Progenitor cell of endocrine pancreas (in vitro differentiated cells): ENCODE measurements around the gene PLCB2. TPM values are rescaled to one million over a fixed set of nuclear protein-coding genes. Genes with fewer than 3 reads are reported as not detected.

ENCODE experiments used
- DNase-seq: peaks from one replicate; pipeline ENCODE4 v3.0.0; 2021; ENCODE audit warnings: low spot score; ENCODE audit not compliant: unreplicated experiment
- H3K27ac Mint-ChIP-seq: 2 replicates; pipeline ENCODE4 v1.8.0; 2021; ENCODE audit warnings: mild to moderate bottlenecking, moderate library complexity, mixed read lengths
- H3K27me3 Mint-ChIP-seq: 2 replicates; pipeline ENCODE4 v1.8.0; 2021; ENCODE audit warnings: mixed read lengths
- H3K36me3 Mint-ChIP-seq: 2 replicates; pipeline ENCODE4 v1.8.0; 2022; ENCODE audit warnings: mixed read lengths; ENCODE audit not compliant: insufficient read depth
- H3K4me1 Mint-ChIP-seq: 2 replicates; pipeline ENCODE4 v1.8.0; 2021; ENCODE audit warnings: low read depth, mixed read lengths
- H3K4me3 Mint-ChIP-seq: 2 replicates; pipeline ENCODE4 v1.8.0; 2021; ENCODE audit warnings: low read depth, mild to moderate bottlenecking, moderate library complexity, mixed read lengths
- H3K9me3 Mint-ChIP-seq: 2 replicates; pipeline ENCODE4 v1.8.0; 2021; ENCODE audit warnings: low read depth, mixed read lengths
- total RNA-seq: library from RNA; stranded (reverse); gene quantifications from 2 replicates; pipeline ENCODE4 v1.2.1, GENCODE V29; 2021
- TF ChIP-seq, protein P1 (sequence below): fragments of 200-600 bp; sonication (generic); IDR thresholded peaks from one replicate; pipeline ENCODE4 v1.5.0; 2021; ENCODE audit warnings: antibody characterized with exemption, mild to moderate bottlenecking; ENCODE audit not compliant: unreplicated experiment

The PLCB2 gene
- total RNA-seq, 1 donor from 2014 or later, result 2.5 TPM

DNA sequence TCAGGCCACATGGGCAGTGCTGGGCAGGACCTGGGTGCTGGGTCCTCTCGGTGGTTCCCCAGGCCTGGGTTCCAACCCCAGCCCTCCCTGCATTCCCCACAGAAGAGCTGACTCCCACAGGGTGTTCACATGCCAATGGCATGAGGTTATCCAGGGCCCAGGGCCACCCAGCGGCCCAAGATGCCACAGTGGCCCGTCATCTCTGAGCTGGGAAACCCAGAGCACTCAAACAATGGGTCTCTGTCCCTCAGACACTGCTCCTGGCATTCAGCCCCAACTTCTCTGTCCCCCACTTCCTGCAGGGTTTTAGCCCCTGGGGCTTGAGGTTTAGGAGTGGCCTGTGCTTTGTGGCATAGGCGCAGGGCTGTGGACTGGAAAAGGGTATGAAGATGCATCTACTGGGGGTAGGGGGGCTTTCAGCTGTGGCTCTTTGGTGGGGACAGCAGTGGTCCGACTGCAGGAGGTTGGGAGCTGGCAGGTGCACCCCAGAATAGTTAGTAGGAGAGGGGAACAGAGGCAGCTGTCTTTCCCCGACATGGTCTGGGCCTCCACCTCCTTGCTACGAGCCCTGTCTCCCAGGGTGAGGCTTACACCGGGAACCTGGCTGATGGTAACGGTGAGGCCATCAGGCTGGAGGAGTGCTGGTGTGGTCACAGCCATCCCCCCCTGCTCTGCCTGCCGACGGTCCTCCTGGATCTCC, 31.3 kb upstream of the PLCB2 start:
- no peak overlapping the region for H3K4me3 Mint-ChIP-seq
- no peak overlapping the region for H3K27ac Mint-ChIP-seq
- H3K36me3 Mint-ChIP-seq, result no peaks in the 10 kb centered on the region
- no peak for DNase-seq
- no peaks in the 10 kb centered on the region for H3K9me3 Mint-ChIP-seq
- TF ChIP-seq, protein P1, sequence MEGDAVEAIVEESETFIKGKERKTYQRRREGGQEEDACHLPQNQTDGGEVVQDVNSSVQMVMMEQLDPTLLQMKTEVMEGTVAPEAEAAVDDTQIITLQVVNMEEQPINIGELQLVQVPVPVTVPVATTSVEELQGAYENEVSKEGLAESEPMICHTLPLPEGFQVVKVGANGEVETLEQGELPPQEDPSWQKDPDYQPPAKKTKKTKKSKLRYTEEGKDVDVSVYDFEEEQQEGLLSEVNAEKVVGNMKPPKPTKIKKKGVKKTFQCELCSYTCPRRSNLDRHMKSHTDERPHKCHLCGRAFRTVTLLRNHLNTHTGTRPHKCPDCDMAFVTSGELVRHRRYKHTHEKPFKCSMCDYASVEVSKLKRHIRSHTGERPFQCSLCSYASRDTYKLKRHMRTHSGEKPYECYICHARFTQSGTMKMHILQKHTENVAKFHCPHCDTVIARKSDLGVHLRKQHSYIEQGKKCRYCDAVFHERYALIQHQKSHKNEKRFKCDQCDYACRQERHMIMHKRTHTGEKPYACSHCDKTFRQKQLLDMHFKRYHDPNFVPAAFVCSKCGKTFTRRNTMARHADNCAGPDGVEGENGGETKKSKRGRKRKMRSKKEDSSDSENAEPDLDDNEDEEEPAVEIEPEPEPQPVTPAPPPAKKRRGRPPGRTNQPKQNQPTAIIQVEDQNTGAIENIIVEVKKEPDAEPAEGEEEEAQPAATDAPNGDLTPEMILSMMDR, result no peak
- peaks cover 4% of the 10 kb centered on the region for H3K4me1 Mint-ChIP-seq
- H3K27me3 Mint-ChIP-seq, result peaks cover 22% of the 10 kb centered on the region

DNA sequence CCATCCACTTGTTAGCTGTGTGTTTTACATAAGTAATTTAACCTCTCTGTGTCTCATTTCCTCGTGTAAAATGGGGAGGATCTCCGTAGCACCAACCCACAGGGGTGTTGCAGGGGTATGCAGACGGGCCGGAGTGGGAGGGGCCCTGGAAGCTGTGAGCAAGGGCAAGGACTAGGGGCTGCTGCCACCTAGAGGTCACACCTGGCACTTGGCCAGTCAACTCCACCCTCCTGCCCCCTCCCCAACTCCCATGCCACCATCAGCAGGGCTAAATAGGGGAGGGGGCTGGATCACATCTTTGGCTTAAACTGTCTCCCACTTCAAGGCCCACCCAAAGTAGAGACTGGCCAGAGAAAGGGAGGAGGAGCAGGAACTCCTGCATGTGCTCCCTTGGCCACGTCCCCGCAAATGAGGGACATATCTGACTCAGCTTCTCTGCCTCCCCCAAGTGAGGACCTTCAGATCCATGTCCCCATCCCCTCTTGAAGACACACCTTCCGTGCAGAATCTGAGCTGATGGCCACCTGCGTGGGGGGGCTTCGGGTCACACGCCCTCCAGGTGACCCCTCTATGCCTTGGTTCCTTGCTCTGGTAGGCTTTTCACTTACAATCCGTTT, 30.4 kb upstream of the PLCB2 start:
- H3K4me3 Mint-ChIP-seq, result no peak overlapping the region
- peaks cover 26% of the 10 kb centered on the region for H3K27me3 Mint-ChIP-seq
- H3K27ac Mint-ChIP-seq, result no peak overlapping the region
- TF ChIP-seq, protein P1, result peak; percentile 96
- DNase-seq, result peak; percentile 69
- H3K36me3 Mint-ChIP-seq, result no peaks in the 10 kb centered on the region
- no peaks in the 10 kb centered on the region for H3K9me3 Mint-ChIP-seq
- peaks cover 5% of the 10 kb centered on the region for H3K4me1 Mint-ChIP-seq

DNA sequence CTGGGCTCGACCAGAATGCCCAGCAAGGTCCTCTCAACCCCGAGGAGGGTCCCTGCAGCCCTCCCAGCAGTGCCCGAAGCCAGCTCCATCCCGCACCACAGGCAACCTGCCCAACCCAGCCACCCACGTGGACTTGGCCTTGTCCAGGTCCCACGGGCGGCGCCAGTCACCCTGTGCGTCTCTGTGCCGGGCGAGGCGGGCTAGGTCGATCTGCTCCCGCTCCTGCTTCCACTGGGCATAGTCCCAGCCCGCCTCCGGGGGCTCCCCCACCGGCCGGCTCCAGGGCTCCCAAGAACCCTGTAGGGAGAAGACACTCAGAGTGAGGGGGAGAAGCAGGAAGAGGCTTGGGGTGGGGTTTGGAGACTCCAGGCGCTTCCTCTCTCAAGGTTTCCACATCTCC, 29.9 kb upstream of the PLCB2 start:
- H3K4me1 Mint-ChIP-seq, result peaks cover 5% of the 10 kb centered on the region
- no peak for DNase-seq
- TF ChIP-seq, protein P1, result no peak
- no peak overlapping the region for H3K27ac Mint-ChIP-seq
- H3K9me3 Mint-ChIP-seq, result no peaks in the 10 kb centered on the region
- peaks cover 31% of the 10 kb centered on the region for H3K27me3 Mint-ChIP-seq
- no peaks in the 10 kb centered on the region for H3K36me3 Mint-ChIP-seq
- H3K4me3 Mint-ChIP-seq, result no peak overlapping the region

DNA sequence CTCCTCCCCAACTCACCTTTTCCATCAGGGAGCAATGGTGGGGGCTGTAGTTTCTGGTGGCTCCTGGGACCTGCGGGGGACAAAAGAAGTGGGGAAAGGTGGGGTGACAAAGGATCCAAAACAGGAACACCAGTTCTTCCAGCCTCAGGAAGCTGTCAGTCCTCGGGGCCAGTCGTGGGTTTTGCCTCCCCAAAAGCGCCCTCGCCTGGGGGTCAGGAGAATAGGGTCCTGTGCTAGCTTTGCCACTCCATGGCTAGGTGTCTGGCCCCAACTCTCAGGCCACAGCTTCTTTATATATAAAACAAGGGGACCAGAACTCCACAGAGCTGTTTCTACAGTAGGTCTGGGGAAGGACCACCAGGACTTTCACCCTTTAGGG, 29.0 kb upstream of the PLCB2 start:
- peaks cover 34% of the 10 kb centered on the region for H3K27me3 Mint-ChIP-seq
- no peak overlapping the region for H3K27ac Mint-ChIP-seq
- no peaks in the 10 kb centered on the region for H3K9me3 Mint-ChIP-seq
- TF ChIP-seq, protein P1, result peak; percentile 15
- H3K4me1 Mint-ChIP-seq, result peaks cover 5% of the 10 kb centered on the region
- no peak overlapping the region for H3K4me3 Mint-ChIP-seq
- no peak for DNase-seq
- no peaks in the 10 kb centered on the region for H3K36me3 Mint-ChIP-seq

DNA sequence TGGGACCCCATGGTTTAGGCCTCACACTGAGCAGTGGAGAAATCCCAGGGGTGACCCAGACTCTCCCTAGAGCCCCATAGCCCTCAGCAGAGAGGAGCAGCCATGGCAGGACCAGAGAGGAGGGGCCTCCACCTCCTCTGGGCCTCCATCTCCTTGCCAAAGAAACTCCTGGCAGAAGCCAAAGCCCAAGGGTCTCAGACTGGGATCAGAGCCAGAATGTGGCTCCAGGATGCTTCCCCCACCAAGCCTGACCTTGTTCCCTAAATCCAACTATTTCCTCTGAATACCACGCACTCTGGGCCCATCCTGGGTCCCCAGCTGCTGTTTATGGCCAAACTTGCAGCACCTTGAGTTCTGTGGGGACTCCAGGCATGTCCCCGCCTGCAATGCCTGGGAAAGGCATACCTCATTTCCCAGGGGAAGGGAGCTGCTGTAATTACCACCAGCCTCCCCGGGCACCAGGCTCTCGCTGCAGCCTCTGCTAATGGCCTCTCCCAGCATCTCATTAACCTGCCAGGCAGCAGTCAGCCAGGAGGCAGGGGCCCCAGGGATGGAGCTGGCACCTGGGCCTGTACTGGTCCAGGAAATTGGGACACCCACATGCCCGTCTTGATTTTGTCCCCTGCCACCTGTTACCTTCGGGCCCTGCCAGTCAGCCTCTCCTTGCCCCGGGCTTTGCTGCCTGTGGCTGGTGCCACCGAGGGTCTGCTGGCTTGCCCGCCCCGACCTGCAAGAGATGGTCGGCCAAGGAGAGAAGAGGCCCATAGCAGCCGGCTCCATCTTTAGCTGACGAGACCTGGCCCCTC, 28.4 kb upstream of the PLCB2 start:
- Mint-ChIP-seq H3K4me1 (peaks cover 3% of the 10 kb centered on the region), H3K36me3 (no peaks in the 10 kb centered on the region), H3K9me3 (no peaks in the 10 kb centered on the region), H3K27ac (no peak overlapping the region), H3K27me3 (peaks cover 32% of the 10 kb centered on the region), H3K4me3 (no peak overlapping the region)
- DNase-seq, result no peak
- TF ChIP-seq, protein P1, result no peak
